ENCODE results near the gene TUBB8.
"Not testable (repeated sequence)": the region's sequence is repeated elsewhere in the genome, so short reads cannot be mapped to it uniquely, and the experiment has no call there.

TUBB8 gene

DNA sequence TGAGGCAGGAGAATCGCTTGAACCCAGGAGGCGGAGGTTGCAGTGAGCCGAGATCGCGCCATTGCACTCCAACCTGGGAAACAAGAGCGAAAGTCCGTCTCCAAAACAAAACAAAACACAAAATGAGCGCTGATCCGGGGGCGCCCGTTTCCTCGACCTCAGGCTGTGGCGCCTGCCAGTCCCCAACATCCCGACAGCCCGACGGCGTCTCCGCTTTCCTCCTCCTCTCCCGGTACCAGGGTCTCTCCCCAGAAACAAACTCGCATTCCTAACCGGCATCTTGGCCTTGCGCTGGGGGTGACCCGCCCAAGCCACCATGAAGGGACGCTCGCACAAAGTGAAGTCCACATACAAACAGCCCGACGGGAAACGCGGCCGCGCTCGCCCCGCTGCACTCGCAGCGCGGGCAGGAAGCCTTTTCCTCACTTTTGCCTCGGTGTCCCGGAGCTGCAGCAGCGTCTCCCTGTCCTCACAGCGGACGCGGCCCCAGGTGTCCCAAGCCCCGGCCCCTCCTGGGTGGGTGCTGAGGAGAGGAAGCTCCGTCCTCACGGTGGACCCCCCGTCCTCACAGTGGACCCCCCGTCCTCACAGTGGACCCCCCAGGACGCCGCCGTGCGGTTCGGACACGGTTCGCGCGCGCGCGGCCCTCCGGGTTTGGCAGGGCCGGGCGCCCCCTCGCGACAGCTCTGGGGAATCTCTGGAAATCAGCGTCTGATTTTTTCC lies 24.6 kb upstream of the TUBB8 start:
- POLR2A ChIA-PET; DNase-seq (ENCODE audit: low read depth, low spot score): not testable (repeated sequence)
- H3K4me3 ChIP-seq (ENCODE audit: low read depth, low read length), result peak overlapping the region; percentile 63
- TF ChIP-seq, protein P1, sequence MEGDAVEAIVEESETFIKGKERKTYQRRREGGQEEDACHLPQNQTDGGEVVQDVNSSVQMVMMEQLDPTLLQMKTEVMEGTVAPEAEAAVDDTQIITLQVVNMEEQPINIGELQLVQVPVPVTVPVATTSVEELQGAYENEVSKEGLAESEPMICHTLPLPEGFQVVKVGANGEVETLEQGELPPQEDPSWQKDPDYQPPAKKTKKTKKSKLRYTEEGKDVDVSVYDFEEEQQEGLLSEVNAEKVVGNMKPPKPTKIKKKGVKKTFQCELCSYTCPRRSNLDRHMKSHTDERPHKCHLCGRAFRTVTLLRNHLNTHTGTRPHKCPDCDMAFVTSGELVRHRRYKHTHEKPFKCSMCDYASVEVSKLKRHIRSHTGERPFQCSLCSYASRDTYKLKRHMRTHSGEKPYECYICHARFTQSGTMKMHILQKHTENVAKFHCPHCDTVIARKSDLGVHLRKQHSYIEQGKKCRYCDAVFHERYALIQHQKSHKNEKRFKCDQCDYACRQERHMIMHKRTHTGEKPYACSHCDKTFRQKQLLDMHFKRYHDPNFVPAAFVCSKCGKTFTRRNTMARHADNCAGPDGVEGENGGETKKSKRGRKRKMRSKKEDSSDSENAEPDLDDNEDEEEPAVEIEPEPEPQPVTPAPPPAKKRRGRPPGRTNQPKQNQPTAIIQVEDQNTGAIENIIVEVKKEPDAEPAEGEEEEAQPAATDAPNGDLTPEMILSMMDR (IDR thresholded peaks at IDR 0.05; ENCODE audit: insufficient read depth, low read length, missing control alignments), result peak; percentile 67
- CTCF ChIA-PET, result interaction anchor here (0.7 kb wide), 1 partner anchor 36 kb away, joined by 3 read pairs; no protein-coding TSS in a partner anchor

DNA sequence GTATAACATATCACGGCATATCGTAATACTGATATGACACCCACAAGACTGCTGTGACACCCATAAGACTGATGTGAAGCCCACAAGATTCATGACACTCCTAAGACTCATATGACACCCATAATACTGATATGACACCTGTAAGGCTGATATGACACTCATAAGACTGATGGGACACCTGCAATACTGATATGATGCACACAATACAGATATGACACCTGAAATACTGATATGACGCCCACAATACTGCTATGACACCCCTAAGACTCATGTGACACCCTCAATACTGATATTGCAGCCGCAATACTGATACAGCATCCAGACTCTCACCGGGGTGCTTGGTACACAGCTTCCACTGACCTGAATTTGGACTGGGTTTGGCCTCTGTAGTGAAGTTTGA lies 19.1 kb upstream of the TUBB8 start:
- CTCF ChIA-PET; DNase-seq (ENCODE audit: low read depth, low spot score); H3K4me3 ChIP-seq (ENCODE audit: low read depth, low read length); POLR2A ChIA-PET: not testable (repeated sequence)

GRCh38 chr10:49926-50325 lies 830 bp upstream of the TUBB8 start:
- POLR2A ChIA-PET; DNase-seq (ENCODE audit: low read depth, low spot score); H3K4me3 ChIP-seq (ENCODE audit: low read depth, low read length): not testable (repeated sequence)
- CTCF ChIA-PET, result interaction anchor here (1.1 kb wide), 1 partner anchor 27 kb away, joined by 3 read pairs; no protein-coding TSS in a partner anchor

- CTCF ChIA-PET; H3K4me3 ChIP-seq (ENCODE audit: low read depth, low read length); DNase-seq (ENCODE audit: low read depth, low spot score); POLR2A ChIA-PET: not testable (repeated sequence)
Observed at GRCh38 chr10:47864-48263, 1.2 kb downstream of the TUBB8 start.

- POLR2A ChIA-PET; DNase-seq (ENCODE audit: low read depth, low spot score); H3K4me3 ChIP-seq (ENCODE audit: low read depth, low read length); CTCF ChIA-PET: not testable (repeated sequence)
Observed at GRCh38 chr10:13315-13635, 35.8 kb downstream of the TUBB8 start.

- POLR2A ChIA-PET; DNase-seq (ENCODE audit: low read depth, low spot score); H3K4me3 ChIP-seq (ENCODE audit: low read depth, low read length); CTCF ChIA-PET: not testable (repeated sequence)
Observed at GRCh38 chr10:12444-13314, 36.4 kb downstream of the TUBB8 start.

DNA sequence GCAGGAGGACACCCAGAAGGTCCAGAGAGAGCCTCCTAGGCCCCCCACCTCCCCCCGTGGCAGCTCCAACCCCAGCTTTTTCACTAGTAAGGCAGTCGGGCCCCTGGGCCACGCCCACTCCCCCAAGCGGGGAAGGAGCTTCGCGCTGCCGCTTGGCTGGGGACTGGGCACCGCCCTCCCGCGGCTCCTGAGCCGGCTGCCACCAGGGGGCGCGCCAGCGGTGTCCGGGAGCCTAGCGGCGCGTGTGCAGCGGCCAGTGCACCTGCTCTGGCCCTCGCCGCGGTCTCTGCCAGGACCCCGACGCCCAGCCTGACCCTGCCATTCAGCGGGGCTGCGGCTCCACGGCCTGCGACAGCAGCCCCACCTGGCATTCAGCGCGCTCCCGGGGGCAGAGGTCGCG lies 37.8 kb downstream of the TUBB8 start:
- CTCF ChIA-PET; H3K4me3 ChIP-seq (ENCODE audit: low read depth, low read length); DNase-seq (ENCODE audit: low read depth, low spot score); POLR2A ChIA-PET: not testable (repeated sequence)

- DNase-seq (ENCODE audit: low read depth, low spot score); CTCF ChIA-PET; POLR2A ChIA-PET; H3K4me3 ChIP-seq (ENCODE audit: low read depth, low read length): not testable (repeated sequence)
Observed at GRCh38 chr10:10261-10971, 38.7 kb downstream of the TUBB8 start.
